ENCODE measurements around the gene STXBP6.

- TF ChIP-seq CTCF (conservative IDR thresholded peaks at IDR 0.05): no peak
- TF ChIP-seq ZFX (IDR thresholded peaks at IDR 0.05): no peak
Measured at GRCh38 chr14:24831677-24832076, 218.3 kb downstream of the STXBP6 start.

Data from C4-2B (cell line).